Dermis blood vessel endothelial cell (primary cell): ENCODE measurements around the gene ZPR1. TPM values are rescaled to one million over a fixed set of nuclear protein-coding genes. Genes with fewer than 3 reads are reported as not detected.
A peak's percentile ranks its signal among the peaks of the same experiment; 100 is the strongest.
"Not testable (repeated sequence)": the region's sequence is repeated elsewhere in the genome, so short reads cannot be mapped to it uniquely, and the experiment has no call there.

Experiments
- DNase-seq: peaks from one replicate; pipeline ENCODE4 v3.0.0; 2010
- total RNA-seq: library from RNA; depleted of rRNA; stranded (reverse); fragments of >200 nt; gene quantifications from 2 replicates; pipeline ENCODE4 v1.2.3, GENCODE V29; 2014

Gene ZPR1
- total RNA-seq, 1 donor from 2014 or later = 39.5 TPM

DNA sequence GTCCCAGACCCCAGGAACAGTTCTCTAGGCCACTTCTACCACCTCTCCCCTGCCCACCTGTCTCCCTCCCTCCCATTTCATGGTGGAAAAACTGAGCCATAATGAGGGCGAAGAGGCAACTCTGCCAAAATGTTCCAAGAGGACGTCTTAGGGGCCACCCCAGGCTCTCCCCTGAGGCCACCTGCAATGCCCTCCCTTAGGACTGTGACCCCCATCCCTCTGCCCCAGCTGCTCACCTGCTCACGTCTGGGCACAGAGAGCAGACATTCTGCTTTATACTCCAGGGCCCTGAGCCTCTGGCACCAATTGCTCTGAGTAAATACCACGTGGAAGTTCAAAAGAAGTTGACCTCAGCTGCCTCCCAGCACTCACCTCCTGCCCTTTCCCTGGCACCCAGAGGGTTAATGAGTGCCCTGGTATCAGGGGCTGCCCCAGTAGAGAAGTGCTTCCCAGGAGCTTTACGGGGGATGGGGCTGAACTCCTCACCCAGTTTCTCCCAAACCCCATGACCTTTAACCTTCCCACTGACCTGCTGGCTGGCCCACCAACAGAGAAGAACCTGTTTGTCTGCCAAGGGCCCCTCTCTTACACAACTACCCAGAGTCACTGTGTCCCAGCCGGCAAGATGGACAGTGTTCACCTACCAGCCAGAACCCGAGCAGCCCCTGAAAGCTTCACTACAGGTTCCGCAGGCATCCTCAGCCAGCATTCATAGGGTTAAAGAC lies 4.5 kb upstream of the ZPR1 start:
- no peak for DNase-seq

- DNase-seq = no peak
These were observed 4.0 kb upstream of the ZPR1 start, which contains the start of gene APOA5 for GRCh38 chr11:116791813-116792143. Gene APOA5, minus strand, starts transcription at chr11:116791879. Its CDS starts 19 bp downstream, at chr11:116791860.

DNA sequence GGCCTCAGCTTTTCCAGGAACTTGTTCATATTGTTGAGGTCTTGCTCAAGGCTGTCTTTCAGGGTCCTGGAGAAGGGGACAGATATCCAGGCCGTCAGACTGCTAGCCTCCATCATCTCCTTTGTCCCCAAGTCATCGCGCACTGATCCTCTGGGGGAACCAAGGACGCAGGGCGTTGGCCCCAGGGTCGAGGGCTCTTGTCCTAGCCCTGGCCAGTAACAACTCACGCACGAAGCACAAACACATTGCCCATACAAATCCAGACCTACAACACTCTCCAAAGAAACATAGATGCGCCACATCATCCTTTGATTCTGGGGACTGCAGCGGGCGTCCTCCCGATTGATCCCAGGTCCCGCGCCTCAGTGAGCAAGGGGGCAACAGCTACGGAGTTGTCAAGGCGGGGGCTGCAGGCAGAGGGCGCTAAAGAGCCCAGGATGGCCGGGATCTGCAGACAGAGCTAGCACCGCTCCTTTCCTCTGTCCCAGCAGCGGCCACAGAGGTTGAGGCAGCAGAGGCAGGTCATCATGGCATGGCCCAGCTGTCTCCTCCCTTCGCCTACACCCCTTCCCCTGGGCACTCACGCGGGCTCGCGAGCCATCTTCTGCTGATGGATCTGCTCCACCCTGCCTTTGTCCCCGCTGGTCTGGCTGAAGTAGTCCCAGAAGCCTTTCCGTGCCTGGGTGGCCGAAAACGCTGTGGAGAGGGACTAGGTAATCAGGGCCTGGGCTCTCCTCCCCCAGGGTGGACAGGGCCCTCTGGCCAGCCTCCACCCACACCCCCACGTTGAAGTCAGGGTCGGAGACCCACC lies 3.4 kb upstream of the ZPR1 start:
- peak; percentile 83 for DNase-seq

DNA sequence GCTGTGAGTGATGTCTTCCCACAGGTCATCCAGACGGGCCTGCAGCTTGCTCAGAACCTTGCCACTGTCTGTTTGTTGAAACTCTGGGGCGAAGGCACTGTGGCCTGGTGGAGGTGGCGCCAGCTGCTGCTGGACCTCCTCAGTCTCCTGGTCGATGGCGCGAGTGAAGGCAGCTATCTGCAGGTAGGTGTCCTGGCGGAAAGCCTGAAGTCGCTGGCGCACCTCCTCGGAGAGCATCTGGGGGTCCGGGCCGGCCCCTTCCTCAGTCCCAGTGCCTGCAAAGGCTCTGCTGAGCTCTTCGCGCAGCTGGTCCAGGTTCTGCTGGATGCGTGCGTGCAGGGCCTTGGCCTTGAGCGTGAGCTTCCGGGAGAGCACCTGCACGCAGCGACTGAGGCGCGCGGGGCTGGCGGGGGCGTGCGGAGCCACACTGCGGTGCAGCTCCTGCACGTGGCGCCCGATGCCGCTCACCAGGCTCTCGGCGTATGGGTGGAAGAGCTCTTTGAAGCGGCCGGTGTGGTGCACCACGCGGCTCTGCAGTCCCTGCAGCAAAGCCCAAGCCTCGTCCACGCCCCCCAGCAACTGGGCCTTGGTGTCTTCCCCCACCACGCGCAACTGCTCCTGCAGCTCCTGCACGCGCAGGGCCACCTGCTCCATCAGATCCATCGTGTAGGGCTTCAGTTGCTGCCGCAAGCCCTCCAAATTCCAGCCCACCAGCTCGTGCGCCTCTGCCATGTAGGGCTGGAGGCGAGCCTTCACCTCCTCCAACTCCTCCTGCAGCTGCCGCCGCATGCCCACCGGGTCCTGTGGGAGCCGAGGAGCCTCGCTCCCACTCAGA lies 2.6 kb upstream of the ZPR1 start:
- DNase-seq = no peak

DNA sequence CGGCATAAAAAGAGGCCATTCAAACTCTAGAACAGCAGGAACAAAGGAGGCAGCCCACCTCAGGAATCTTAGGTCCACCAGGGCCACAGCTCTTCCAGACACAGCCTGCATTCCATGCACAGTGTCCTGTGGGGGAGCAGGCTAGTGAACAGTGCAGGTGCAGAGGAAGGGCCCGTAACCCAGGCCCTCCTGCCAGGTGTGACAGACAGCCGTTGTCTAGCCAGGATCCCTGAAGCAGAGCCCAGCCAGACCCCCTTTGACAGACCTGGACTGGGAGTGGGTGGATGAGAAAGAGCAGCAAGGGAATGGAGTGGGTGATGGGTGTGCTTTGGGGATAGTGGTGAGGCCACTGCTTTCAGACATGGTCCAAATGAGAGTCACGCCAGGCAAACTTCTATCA lies 1.2 kb upstream of the ZPR1 start:
- no peak for DNase-seq

- DNase-seq = no peak
These were observed 711 bp upstream of the ZPR1 start for GRCh38 chr11:116788534-116788933.

DNA sequence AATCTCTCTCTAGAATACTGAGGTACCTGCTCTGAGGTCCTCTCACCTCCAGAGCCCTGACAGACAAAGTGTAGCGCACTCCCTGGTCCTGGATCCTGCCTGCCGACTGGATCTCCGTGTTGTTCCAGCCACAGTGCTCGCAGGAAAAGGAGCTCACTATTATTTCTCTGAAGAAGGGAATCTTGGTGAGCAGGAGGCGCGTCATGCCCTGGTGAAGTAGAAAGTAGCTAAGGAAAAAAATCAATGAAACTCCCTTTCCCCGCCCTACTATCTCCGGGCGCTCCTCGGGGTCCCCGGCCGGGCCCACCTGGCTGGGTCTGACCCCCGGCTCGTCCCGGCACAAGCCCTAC lies 412 bp downstream of the ZPR1 start:
- DNase-seq = peak; percentile 31

GRCh38 chr11:116786966-116787365 lies 857 bp downstream of the ZPR1 start:
- no peak for DNase-seq

- DNase-seq = no peak
These were observed 1.5 kb downstream of the ZPR1 start for GRCh38 chr11:116786326-116786725.

GRCh38 chr11:116782728-116783127 lies 5.1 kb downstream of the ZPR1 start:
- peak; percentile 23 for DNase-seq

GRCh38 chr11:116778556-116778955 lies 9.3 kb downstream of the ZPR1 start:
- DNase-seq = no peak

DNA sequence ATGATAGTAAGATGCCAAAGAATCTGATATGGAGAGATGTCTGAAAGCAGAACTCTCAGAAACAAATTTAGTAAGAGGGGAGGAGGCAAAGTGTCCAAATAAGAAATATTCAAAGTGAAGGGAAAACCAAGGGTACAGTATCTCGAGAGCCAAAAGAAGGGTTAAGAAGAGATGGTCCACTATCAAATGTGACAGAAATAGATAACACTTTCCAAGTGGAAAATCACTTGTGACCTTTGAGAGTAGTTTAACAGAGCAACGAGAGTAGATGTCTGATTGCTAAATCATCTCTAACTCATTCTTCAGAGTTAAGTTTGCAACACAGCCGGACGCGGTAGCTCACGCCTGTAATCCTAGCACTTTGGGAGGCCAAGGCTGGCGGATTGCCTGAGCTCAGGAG lies 10.8 kb downstream of the ZPR1 start:
- DNase-seq = no peak

DNA sequence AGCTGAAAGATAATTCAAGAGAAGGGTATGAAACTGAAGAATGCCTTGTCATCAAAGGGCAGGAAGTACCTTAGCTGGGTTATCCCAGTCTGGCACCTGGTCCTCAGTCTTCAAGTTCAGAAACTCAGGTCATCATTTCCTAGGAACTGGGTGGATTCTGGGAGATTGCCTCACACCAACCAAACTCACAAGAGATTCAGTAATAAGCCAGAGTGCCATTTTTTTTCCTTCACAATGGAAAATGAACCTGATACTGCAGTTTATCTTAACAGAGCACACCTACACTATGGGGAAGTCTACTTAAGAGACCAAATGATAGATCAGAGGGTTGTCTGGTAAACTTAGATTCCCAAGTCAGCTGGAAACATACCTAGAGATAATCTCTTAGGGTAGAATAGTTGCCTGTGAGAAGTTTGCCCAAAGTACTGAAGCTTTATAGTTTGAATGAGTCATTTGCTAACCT lies 11.3 kb downstream of the ZPR1 start:
- DNase-seq = no peak

DNA sequence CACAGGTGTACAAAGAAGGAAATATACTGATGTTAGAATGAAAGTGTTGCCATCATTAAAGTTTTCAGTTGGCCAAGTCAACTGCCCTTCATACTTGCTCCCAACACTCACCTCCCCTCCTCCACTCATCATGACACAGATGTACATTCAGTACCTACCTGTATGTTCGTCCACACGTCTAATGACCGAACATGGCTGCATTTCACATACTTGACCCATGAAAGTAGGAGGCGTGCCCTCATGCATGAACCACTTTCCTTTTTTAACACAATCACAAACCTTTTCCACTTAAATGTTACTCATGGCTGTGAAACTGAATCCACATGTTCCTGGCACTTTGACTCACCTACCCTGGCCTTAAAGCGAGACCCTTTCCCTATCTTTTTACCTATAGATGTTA lies 11.8 kb downstream of the ZPR1 start:
- DNase-seq = no peak

DNA sequence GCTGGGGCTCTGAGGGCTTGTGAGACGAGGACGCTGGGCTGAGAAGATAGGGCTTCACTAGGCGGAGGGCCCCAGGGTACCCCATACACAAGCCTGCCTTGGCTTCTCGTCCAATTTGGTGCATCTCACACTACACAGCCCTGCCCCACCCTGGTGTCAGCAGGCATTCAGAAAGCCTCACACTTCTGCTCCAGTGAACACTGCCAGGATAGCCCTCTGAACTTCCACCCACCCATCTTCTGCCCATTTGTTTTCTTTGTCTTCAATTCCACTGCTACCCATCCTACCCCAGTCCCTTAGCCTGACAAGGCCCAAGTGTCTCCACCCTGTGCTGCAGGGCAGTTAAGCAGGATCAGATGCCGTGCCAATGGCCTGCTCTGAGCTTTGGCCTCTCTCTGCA lies 13.2 kb downstream of the ZPR1 start:
- no peak for DNase-seq

- DNase-seq = no peak
These were observed 14.4 kb downstream of the ZPR1 start for GRCh38 chr11:116773203-116774097.

- peak; percentile 91 for DNase-seq
These were observed 15.2 kb downstream of the ZPR1 start, which contains the start of gene BUD13 for GRCh38 chr11:116772443-116773202. Gene BUD13, minus strand, starts transcription at chr11:116772987. Its CDS starts 23 bp downstream, at chr11:116772964.

GRCh38 chr11:116771935-116772334 lies 15.9 kb downstream of the ZPR1 start:
- no peak for DNase-seq

DNA sequence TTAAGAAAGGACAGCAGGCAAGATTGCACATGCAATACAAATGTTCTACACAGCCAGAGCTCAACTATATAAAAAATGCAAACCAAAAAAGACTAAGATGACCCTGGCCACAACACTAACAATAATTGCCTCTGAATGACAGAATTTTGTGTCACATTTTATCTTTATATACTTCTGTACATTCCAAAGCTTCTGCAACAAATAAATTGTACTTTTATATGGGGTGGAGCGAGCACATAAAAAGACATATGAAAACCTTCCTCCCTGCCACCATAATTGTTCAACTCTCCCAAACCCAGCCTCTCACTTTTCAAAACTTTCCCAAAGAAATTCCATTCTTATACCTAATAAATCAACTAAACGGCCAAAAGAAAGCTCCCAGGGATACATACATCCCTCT lies 25.7 kb downstream of the ZPR1 start:
- DNase-seq = no peak

- DNase-seq = not testable (repeated sequence)
These were observed 31.8 kb downstream of the ZPR1 start for GRCh38 chr11:116756044-116756443.

DNA sequence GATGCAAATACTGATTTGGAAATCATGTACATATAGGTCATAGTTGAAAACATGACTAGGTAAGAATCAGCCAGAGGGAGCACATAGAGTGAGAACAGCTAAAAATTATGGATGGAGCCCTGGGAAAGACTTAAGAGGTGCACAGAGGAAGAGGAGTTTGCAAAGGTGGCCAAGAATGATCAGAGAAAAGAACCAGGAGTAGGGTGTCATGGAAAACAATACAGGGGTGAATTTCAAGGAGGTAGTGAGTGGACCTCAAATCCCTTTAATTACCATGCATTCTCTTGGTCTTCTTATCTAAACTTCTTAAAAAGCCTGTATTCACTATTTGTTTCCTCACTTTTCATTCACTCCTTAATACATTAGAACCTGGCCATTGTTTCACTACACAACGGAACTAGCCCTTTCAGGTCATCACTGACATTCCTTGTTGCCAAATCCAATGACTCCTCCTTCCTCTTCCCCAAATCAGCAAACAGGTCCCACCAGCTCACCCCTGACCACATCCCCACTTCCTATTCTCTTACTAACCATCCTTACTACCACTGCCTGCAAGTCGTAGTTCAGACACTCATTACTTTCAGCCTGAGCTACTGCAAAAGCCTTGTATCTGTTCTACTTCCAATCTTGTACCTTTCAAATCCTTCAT lies 37.6 kb downstream of the ZPR1 start:
- DNase-seq = peak; percentile 28
